Suprapubic skin (tissue), 4 donors: ENCODE measurements around the gene TSNAX. TPM values are rescaled to one million over a fixed set of nuclear protein-coding genes. Genes with fewer than 3 reads are reported as not detected.

ENCODE experiments used
- DNase-seq, 2 donors: peaks; one replicate each; pipeline ENCODE4 v3.0.0-alpha.2; 2019; ENCODE audit warnings: low spot score in 2 of 2
- H3K27ac ChIP-seq: fragments of 200-600 bp; sonication (generic); one replicate; pipeline ENCODE4 v1.5.1; 2019
- H3K27me3 ChIP-seq: fragments of 200-600 bp; sonication (generic); one replicate; pipeline ENCODE4 v1.5.1; 2019
- H3K36me3 ChIP-seq: fragments of 200-600 bp; sonication (generic); one replicate; pipeline ENCODE4 v1.5.1; 2019
- H3K4me1 ChIP-seq: fragments of 200-600 bp; sonication (generic); one replicate; pipeline ENCODE4 v1.5.1; 2019
- H3K4me3 ChIP-seq: fragments of 200-600 bp; sonication (generic); one replicate; pipeline ENCODE4 v1.5.1; 2019; ENCODE audit warnings: mild to moderate bottlenecking
- H3K9me3 ChIP-seq: fragments of 200-600 bp; sonication (generic); one replicate; pipeline ENCODE4 v1.5.1; 2019
- EP300 ChIP-seq: sonication (generic); formaldehyde crosslinking; IDR thresholded peaks from one replicate; pipeline ENCODE4 v1.6.1; 2017; ENCODE audit warnings: antibody characterized with exemption
- POLR2A ChIP-seq, 2 donors: fragments of 450-650 bp; IDR thresholded peaks; one replicate each; pipeline ENCODE4 v1.6.1; 2017; ENCODE audit warnings: antibody characterized with exemption in 2 of 2, mild to moderate bottlenecking in 2 of 2, moderate library complexity in 2 of 2
- POLR2AphosphoS5 ChIP-seq, 3 donors: sonication (generic); formaldehyde crosslinking; IDR thresholded peaks; one replicate each; pipeline ENCODE4 v1.6.1; 2017; ENCODE audit warnings: antibody characterized with exemption in 3 of 3
- WGBS: methylation state at CpG from one replicate; pipeline ENCODE4 v1.1.5; 2018; 5-methylcytosine and 5-hydroxymethylcytosine counted together
- total RNA-seq, 4 donors: library from RNA; depleted of rRNA; stranded (reverse); fragments of >200 nt; gene quantifications; one replicate each; pipeline ENCODE4 v1.1.0, GENCODE V29; 2016
- TF ChIP-seq, protein P1 (sequence below), 2 donors: fragments of 200-600 bp in 1 of 2; fragments of 450-650 bp in 1 of 2; sonication (generic) in 1 of 2; IDR thresholded peaks; one replicate each; pipeline ENCODE4 v1.5.1; 2016 to 2019; ENCODE audit warnings: antibody characterized with exemption in 2 of 2, mild to moderate bottlenecking in 1 of 2, moderate library complexity in 1 of 2

TSNAX gene
- total RNA-seq, 4 donors from 2014 or later: 18.8 to 36.4 (median 25.4) TPM

DNA sequence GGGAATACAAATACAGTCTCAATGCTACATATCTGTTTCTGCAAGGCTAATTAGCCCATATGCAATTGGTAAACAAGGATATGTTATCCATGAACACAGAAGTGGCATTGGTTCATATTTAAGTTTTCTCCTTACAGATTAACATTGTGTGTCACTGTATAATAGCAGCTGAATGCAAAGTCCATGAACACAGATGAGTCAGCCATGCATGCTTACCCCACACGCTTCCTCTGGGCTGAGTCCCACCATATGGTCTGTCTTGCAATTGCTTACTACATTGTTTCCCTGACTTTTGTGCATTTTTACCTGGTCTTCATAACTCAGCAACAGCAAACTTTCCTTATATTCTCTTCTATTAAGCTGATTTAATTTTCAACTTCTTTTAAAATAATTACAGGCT, 41.5 kb upstream of the TSNAX start:
- Histone ChIP-seq H3K27me3 (no peaks in the 10 kb centered on the region), H3K27ac (no peak overlapping the region), H3K4me3 (no peak overlapping the region), H3K9me3 (no peaks in the 10 kb centered on the region), H3K4me1 (no peaks in the 10 kb centered on the region), H3K36me3 (no peaks in the 10 kb centered on the region)
- WGBS: 82% methylated on average over 1 of the region's 1 CpG
- TF ChIP-seq POLR2A (IDR thresholded peaks at IDR 0.05) (no peak), EP300 (no peak), POLR2AphosphoS5 (IDR thresholded peaks at IDR 0.05) (no peak)
- no peak for DNase-seq

DNA sequence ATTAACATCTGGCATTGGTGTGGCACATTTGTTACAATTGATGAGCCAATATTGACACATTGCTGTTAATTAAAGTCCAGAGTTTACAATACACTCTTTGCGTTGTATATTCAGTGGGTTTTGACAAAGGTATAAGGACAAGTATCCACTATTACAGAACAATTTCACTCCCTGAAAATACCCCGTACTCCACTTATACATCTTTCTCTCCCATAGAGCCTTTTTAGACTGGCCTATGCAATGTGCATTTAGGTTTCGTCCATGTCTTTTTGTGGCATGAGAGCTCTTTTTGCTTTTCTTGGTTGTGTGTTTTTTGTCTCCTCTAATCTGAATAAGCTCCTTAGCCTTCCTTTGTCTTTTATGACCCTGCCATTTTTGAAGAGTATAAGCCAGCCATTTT, 40.6 kb upstream of the TSNAX start:
- Histone ChIP-seq H3K27me3 (no peaks in the 10 kb centered on the region), H3K9me3 (no peaks in the 10 kb centered on the region), H3K27ac (no peak overlapping the region), H3K36me3 (no peaks in the 10 kb centered on the region), H3K4me1 (no peaks in the 10 kb centered on the region), H3K4me3 (no peak overlapping the region)
- TF ChIP-seq, protein P1, sequence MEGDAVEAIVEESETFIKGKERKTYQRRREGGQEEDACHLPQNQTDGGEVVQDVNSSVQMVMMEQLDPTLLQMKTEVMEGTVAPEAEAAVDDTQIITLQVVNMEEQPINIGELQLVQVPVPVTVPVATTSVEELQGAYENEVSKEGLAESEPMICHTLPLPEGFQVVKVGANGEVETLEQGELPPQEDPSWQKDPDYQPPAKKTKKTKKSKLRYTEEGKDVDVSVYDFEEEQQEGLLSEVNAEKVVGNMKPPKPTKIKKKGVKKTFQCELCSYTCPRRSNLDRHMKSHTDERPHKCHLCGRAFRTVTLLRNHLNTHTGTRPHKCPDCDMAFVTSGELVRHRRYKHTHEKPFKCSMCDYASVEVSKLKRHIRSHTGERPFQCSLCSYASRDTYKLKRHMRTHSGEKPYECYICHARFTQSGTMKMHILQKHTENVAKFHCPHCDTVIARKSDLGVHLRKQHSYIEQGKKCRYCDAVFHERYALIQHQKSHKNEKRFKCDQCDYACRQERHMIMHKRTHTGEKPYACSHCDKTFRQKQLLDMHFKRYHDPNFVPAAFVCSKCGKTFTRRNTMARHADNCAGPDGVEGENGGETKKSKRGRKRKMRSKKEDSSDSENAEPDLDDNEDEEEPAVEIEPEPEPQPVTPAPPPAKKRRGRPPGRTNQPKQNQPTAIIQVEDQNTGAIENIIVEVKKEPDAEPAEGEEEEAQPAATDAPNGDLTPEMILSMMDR (IDR thresholded peaks at IDR 0.05): no peak
- TF ChIP-seq POLR2AphosphoS5 (IDR thresholded peaks at IDR 0.05): no peak
- TF ChIP-seq EP300: no peak
- no peak for TF ChIP-seq POLR2A (IDR thresholded peaks at IDR 0.05)
- no peak for DNase-seq
- 92% methylated on average over 3 of the region's 3 CpGs for WGBS

- no peaks in the 10 kb centered on the region for H3K9me3 ChIP-seq
- DNase-seq: no peak
- no peak overlapping the region for H3K27ac ChIP-seq
- H3K4me3 ChIP-seq: no peak overlapping the region
- H3K36me3 ChIP-seq: no peaks in the 10 kb centered on the region
- H3K4me1 ChIP-seq: no peaks in the 10 kb centered on the region
- no peak for TF ChIP-seq POLR2A (IDR thresholded peaks at IDR 0.05)
- TF ChIP-seq POLR2AphosphoS5 (IDR thresholded peaks at IDR 0.05): no peak
- TF ChIP-seq, protein P1 (IDR thresholded peaks at IDR 0.05): no peak
- no peak for TF ChIP-seq EP300
- WGBS: 43% methylated on average over 6 of the region's 6 CpGs
- H3K27me3 ChIP-seq: no peaks in the 10 kb centered on the region
Observed at GRCh38 chr1:231493421-231494185, 34.9 kb upstream of the TSNAX start.

DNA sequence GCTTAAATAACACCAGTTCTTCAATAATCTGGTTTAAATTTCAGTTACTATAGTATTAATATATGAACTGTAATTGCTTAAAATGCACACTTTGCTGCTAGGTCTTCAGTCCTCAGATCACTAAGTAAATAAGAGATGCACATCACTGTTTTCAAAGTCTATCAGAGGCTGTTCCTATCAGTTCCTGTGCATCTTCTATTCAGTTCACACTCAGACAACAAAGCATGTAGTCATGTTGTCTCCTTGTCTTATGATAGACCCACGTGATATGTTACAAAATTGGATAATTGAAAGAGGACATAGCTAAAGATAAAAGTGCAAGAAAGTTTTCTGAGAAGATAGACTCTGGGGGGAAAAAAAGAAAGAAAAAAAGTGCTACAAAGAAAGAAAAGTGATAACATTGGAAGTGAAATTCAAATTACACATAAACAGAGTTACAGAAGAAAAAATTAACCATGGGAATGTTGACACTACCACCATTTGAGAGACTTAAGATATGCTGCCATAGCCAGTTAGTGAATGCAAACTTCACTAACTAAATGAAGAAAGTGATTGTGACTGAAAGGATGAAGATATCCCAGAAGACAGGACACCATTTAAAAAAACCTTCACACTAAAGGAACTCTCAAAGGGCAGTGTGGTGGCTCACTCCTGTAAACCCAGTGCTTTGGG, 33.9 kb upstream of the TSNAX start:
- Histone ChIP-seq H3K4me1 (no peaks in the 10 kb centered on the region), H3K36me3 (no peaks in the 10 kb centered on the region), H3K4me3 (no peak overlapping the region), H3K9me3 (peaks cover 7% of the 10 kb centered on the region), H3K27me3 (no peaks in the 10 kb centered on the region), H3K27ac (no peak overlapping the region)
- DNase-seq: no peak
- 84% methylated on average over 1 of the region's 1 CpG for WGBS
- TF ChIP-seq POLR2AphosphoS5 (IDR thresholded peaks at IDR 0.05) (no peak), POLR2A (IDR thresholded peaks at IDR 0.05) (no peak)
- TF ChIP-seq, protein P1 (IDR thresholded peaks at IDR 0.05): no peak

- H3K4me3 ChIP-seq: no peak overlapping the region
- no peak for DNase-seq
- no peak overlapping the region for H3K27ac ChIP-seq
- no peaks in the 10 kb centered on the region for H3K4me1 ChIP-seq
- WGBS: 81% methylated on average over 2 of the region's 2 CpGs
- H3K9me3 ChIP-seq: peaks cover 7% of the 10 kb centered on the region
- no peak for TF ChIP-seq POLR2AphosphoS5 (IDR thresholded peaks at IDR 0.05)
- TF ChIP-seq EP300: no peak
- TF ChIP-seq, protein P1 (IDR thresholded peaks at IDR 0.05): no peak
- no peak for TF ChIP-seq POLR2A (IDR thresholded peaks at IDR 0.05)
- H3K36me3 ChIP-seq: no peaks in the 10 kb centered on the region
- no peaks in the 10 kb centered on the region for H3K27me3 ChIP-seq
Observed at GRCh38 chr1:231497629-231498152, 30.8 kb upstream of the TSNAX start.
